AML-193 (cell line): ENCODE results near the gene PGLYRP4.
"Not testable (repeated sequence)": the region's sequence is repeated elsewhere in the genome, so short reads cannot be mapped to it uniquely, and the experiment has no call there.

Source experiments
- DNase-seq, 2 experiments: peaks; one replicate each; lab custom pipeline; 2025; lab: John Stamatoyannopoulos, UW

The PGLYRP4 gene

GRCh38 chr1:153337980-153338853, 10.4 kb downstream of the PGLYRP4 start:
- DNase-seq, result no peak

- DNase-seq, result no peak
These were observed 12.0 kb downstream of the PGLYRP4 start for GRCh38 chr1:153336650-153337049.

- no peak for DNase-seq
These were observed 14.7 kb downstream of the PGLYRP4 start for GRCh38 chr1:153333902-153334301.

- DNase-seq, result no peak
These were observed 23.7 kb downstream of the PGLYRP4 start for GRCh38 chr1:153324912-153325311.

GRCh38 chr1:153322568-153322967, 26.1 kb downstream of the PGLYRP4 start:
- DNase-seq, result no peak

GRCh38 chr1:153318145-153318544, 30.5 kb downstream of the PGLYRP4 start:
- not testable (repeated sequence) for DNase-seq

GRCh38 chr1:153316013-153316412, 32.6 kb downstream of the PGLYRP4 start:
- not testable (repeated sequence) for DNase-seq

- DNase-seq, result not testable (repeated sequence)
These were observed 34.3 kb downstream of the PGLYRP4 start for GRCh38 chr1:153314388-153314787.

GRCh38 chr1:153313288-153313687, 35.4 kb downstream of the PGLYRP4 start:
- no peak for DNase-seq

GRCh38 chr1:153312570-153313186, 36.0 kb downstream of the PGLYRP4 start, which contains the start of gene PGLYRP3:
Gene PGLYRP3, minus strand, starts transcription at chr1:153312952. Its CDS starts 2,287 bp downstream, at chr1:153310665.
- DNase-seq, result no peak

- no peak for DNase-seq
These were observed 38.1 kb downstream of the PGLYRP4 start for GRCh38 chr1:153310526-153310925.

GRCh38 chr1:153309441-153309840, 39.2 kb downstream of the PGLYRP4 start:
- no peak for DNase-seq

GRCh38 chr1:153308540-153308939, 40.1 kb downstream of the PGLYRP4 start:
- no peak for DNase-seq

GRCh38 chr1:153307221-153307600, 41.4 kb downstream of the PGLYRP4 start:
- no peak for DNase-seq

- DNase-seq, result no peak
These were observed 42.1 kb downstream of the PGLYRP4 start for GRCh38 chr1:153306303-153307220.

GRCh38 chr1:153305682-153306081, 43.0 kb downstream of the PGLYRP4 start:
- DNase-seq, result no peak

GRCh38 chr1:153302308-153302707, 46.3 kb downstream of the PGLYRP4 start:
- DNase-seq, result no peak

GRCh38 chr1:153293851-153294250, 54.8 kb downstream of the PGLYRP4 start:
- no peak for DNase-seq

- no peak for DNase-seq
These were observed 55.2 kb downstream of the PGLYRP4 start for GRCh38 chr1:153293480-153293775.

GRCh38 chr1:153292740-153293479, 55.7 kb downstream of the PGLYRP4 start:
- no peak for DNase-seq

- no peak for DNase-seq
These were observed 56.5 kb downstream of the PGLYRP4 start for GRCh38 chr1:153292185-153292584.

GRCh38 chr1:153291514-153291913, 57.1 kb downstream of the PGLYRP4 start:
- no peak for DNase-seq
